ENCODE results near the gene KIF19.

Gene KIF19

GRCh38 chr17:74289688-74290087 is 36.3 kb upstream of the KIF19 start:
- H3K9me3 ChIP-seq (ENCODE audit: control insufficient read depth in 1 of 2, low read length in 2 of 2): no peaks in the 10 kb centered on the region
- no peaks in the 10 kb centered on the region for H3K27me3 ChIP-seq (ENCODE audit: low read depth, low read length)
- H3K36me3 ChIP-seq (ENCODE audit: control insufficient read depth in 1 of 2, insufficient read depth in 2 of 2, low read length in 2 of 2): no peaks in the 10 kb centered on the region
- H3K4me1 ChIP-seq (ENCODE audit: control insufficient read depth in 1 of 2, insufficient read depth in 2 of 2, low read length in 2 of 2): peaks cover 0 to 6% of the 10 kb centered on the region in 2 donors
- H3K27ac ChIP-seq (ENCODE audit: low read length): no peak overlapping the region
- no peak overlapping the region for H3K4me3 ChIP-seq (ENCODE audit: low read depth in 1 of 2, low read length in 2 of 2)

GRCh38 chr17:74290340-74290739 is 35.7 kb upstream of the KIF19 start:
- Histone ChIP-seq H3K9me3 (ENCODE audit: control insufficient read depth in 1 of 2, low read length in 2 of 2) (no peaks in the 10 kb centered on the region), H3K36me3 (ENCODE audit: control insufficient read depth in 1 of 2, insufficient read depth in 2 of 2, low read length in 2 of 2) (no peaks in the 10 kb centered on the region), H3K27ac (ENCODE audit: low read length) (no peak overlapping the region), H3K4me1 (ENCODE audit: control insufficient read depth in 1 of 2, insufficient read depth in 2 of 2, low read length in 2 of 2) (no peaks in the 10 kb centered on the region), H3K4me3 (ENCODE audit: low read depth in 1 of 2, low read length in 2 of 2) (no peak overlapping the region), H3K27me3 (ENCODE audit: low read depth, low read length) (no peaks in the 10 kb centered on the region)

- H3K36me3 ChIP-seq (ENCODE audit: control insufficient read depth in 1 of 2, insufficient read depth in 2 of 2, low read length in 2 of 2): no peaks in the 10 kb centered on the region
- H3K4me3 ChIP-seq (ENCODE audit: low read depth in 1 of 2, low read length in 2 of 2): no peak overlapping the region
- H3K4me1 ChIP-seq (ENCODE audit: control insufficient read depth in 1 of 2, insufficient read depth in 2 of 2, low read length in 2 of 2): peaks cover 0 to 3% of the 10 kb centered on the region in 2 donors
- no peak overlapping the region for H3K27ac ChIP-seq (ENCODE audit: low read length)
- no peaks in the 10 kb centered on the region for H3K27me3 ChIP-seq (ENCODE audit: low read depth, low read length)
- no peaks in the 10 kb centered on the region for H3K9me3 ChIP-seq (ENCODE audit: control insufficient read depth in 1 of 2, low read length in 2 of 2)
These were observed 33.5 kb upstream of the KIF19 start for GRCh38 chr17:74292495-74292894.

- no peaks in the 10 kb centered on the region for H3K36me3 ChIP-seq (ENCODE audit: control insufficient read depth in 1 of 2, insufficient read depth in 2 of 2, low read length in 2 of 2)
- H3K4me3 ChIP-seq (ENCODE audit: low read depth in 1 of 2, low read length in 2 of 2): no peak overlapping the region
- H3K27me3 ChIP-seq (ENCODE audit: low read depth, low read length): no peaks in the 10 kb centered on the region
- H3K9me3 ChIP-seq (ENCODE audit: control insufficient read depth in 1 of 2, low read length in 2 of 2): no peaks in the 10 kb centered on the region
- peaks cover 0 to 3% of the 10 kb centered on the region in 2 donors for H3K4me1 ChIP-seq (ENCODE audit: control insufficient read depth in 1 of 2, insufficient read depth in 2 of 2, low read length in 2 of 2)
- no peak overlapping the region for H3K27ac ChIP-seq (ENCODE audit: low read length)
These were observed 30.1 kb upstream of the KIF19 start for GRCh38 chr17:74295625-74296547.

- Histone ChIP-seq H3K36me3 (ENCODE audit: control insufficient read depth in 1 of 2, insufficient read depth in 2 of 2, low read length in 2 of 2) (no peaks in the 10 kb centered on the region), H3K4me1 (ENCODE audit: control insufficient read depth in 1 of 2, insufficient read depth in 2 of 2, low read length in 2 of 2) (peaks cover 0 to 3% of the 10 kb centered on the region in 2 donors), H3K4me3 (ENCODE audit: low read depth in 1 of 2, low read length in 2 of 2) (no peak overlapping the region), H3K27me3 (ENCODE audit: low read depth, low read length) (no peaks in the 10 kb centered on the region), H3K27ac (ENCODE audit: low read length) (no peak overlapping the region), H3K9me3 (ENCODE audit: control insufficient read depth in 1 of 2, low read length in 2 of 2) (no peaks in the 10 kb centered on the region)
These were observed 29.5 kb upstream of the KIF19 start for GRCh38 chr17:74296548-74296936.

- Histone ChIP-seq H3K27ac (ENCODE audit: low read length) (no peak overlapping the region), H3K4me3 (ENCODE audit: low read depth in 1 of 2, low read length in 2 of 2) (no peak overlapping the region), H3K36me3 (ENCODE audit: control insufficient read depth in 1 of 2, insufficient read depth in 2 of 2, low read length in 2 of 2) (no peaks in the 10 kb centered on the region), H3K4me1 (ENCODE audit: control insufficient read depth in 1 of 2, insufficient read depth in 2 of 2, low read length in 2 of 2) (peaks cover 0 to 3% of the 10 kb centered on the region in 2 donors), H3K9me3 (ENCODE audit: control insufficient read depth in 1 of 2, low read length in 2 of 2) (no peaks in the 10 kb centered on the region), H3K27me3 (ENCODE audit: low read depth, low read length) (no peaks in the 10 kb centered on the region)
These were observed 28.1 kb upstream of the KIF19 start for GRCh38 chr17:74297941-74298340.

GRCh38 chr17:74298778-74299177 is 27.2 kb upstream of the KIF19 start:
- Histone ChIP-seq H3K36me3 (ENCODE audit: control insufficient read depth in 1 of 2, insufficient read depth in 2 of 2, low read length in 2 of 2) (no peaks in the 10 kb centered on the region), H3K27me3 (ENCODE audit: low read depth, low read length) (no peaks in the 10 kb centered on the region), H3K4me3 (ENCODE audit: low read depth in 1 of 2, low read length in 2 of 2) (no peak overlapping the region), H3K9me3 (ENCODE audit: control insufficient read depth in 1 of 2, low read length in 2 of 2) (no peaks in the 10 kb centered on the region), H3K27ac (ENCODE audit: low read length) (no peak overlapping the region), H3K4me1 (ENCODE audit: control insufficient read depth in 1 of 2, insufficient read depth in 2 of 2, low read length in 2 of 2) (peaks cover 0 to 3% of the 10 kb centered on the region in 2 donors)

GRCh38 chr17:74299226-74300009 is 26.6 kb upstream of the KIF19 start:
- Histone ChIP-seq H3K9me3 (ENCODE audit: control insufficient read depth in 1 of 2, low read length in 2 of 2) (peaks cover 0 to 3% of the 10 kb centered on the region in 2 donors), H3K36me3 (ENCODE audit: control insufficient read depth in 1 of 2, insufficient read depth in 2 of 2, low read length in 2 of 2) (no peaks in the 10 kb centered on the region), H3K4me1 (ENCODE audit: control insufficient read depth in 1 of 2, insufficient read depth in 2 of 2, low read length in 2 of 2) (peaks cover 0 to 3% of the 10 kb centered on the region in 2 donors), H3K27me3 (ENCODE audit: low read depth, low read length) (no peaks in the 10 kb centered on the region), H3K4me3 (ENCODE audit: low read depth in 1 of 2, low read length in 2 of 2) (no peak overlapping the region), H3K27ac (ENCODE audit: low read length) (no peak overlapping the region)

GRCh38 chr17:74303305-74303704 is 22.7 kb upstream of the KIF19 start:
- no peaks in the 10 kb centered on the region for H3K27me3 ChIP-seq (ENCODE audit: low read depth, low read length)
- H3K4me3 ChIP-seq (ENCODE audit: low read depth in 1 of 2, low read length in 2 of 2): no peak overlapping the region
- no peaks in the 10 kb centered on the region for H3K36me3 ChIP-seq (ENCODE audit: control insufficient read depth in 1 of 2, insufficient read depth in 2 of 2, low read length in 2 of 2)
- peaks cover 0 to 14% of the 10 kb centered on the region in 2 donors for H3K9me3 ChIP-seq (ENCODE audit: control insufficient read depth in 1 of 2, low read length in 2 of 2)
- no peaks in the 10 kb centered on the region for H3K4me1 ChIP-seq (ENCODE audit: control insufficient read depth in 1 of 2, insufficient read depth in 2 of 2, low read length in 2 of 2)
- no peak overlapping the region for H3K27ac ChIP-seq (ENCODE audit: low read length)

GRCh38 chr17:74304184-74304583 is 21.8 kb upstream of the KIF19 start:
- Histone ChIP-seq H3K9me3 (ENCODE audit: control insufficient read depth in 1 of 2, low read length in 2 of 2) (peaks cover 0 to 14% of the 10 kb centered on the region in 2 donors), H3K36me3 (ENCODE audit: control insufficient read depth in 1 of 2, insufficient read depth in 2 of 2, low read length in 2 of 2) (no peaks in the 10 kb centered on the region), H3K4me1 (ENCODE audit: control insufficient read depth in 1 of 2, insufficient read depth in 2 of 2, low read length in 2 of 2) (no peaks in the 10 kb centered on the region), H3K27ac (ENCODE audit: low read length) (no peak overlapping the region), H3K4me3 (ENCODE audit: low read depth in 1 of 2, low read length in 2 of 2) (no peak overlapping the region), H3K27me3 (ENCODE audit: low read depth, low read length) (no peaks in the 10 kb centered on the region)

- no peak overlapping the region for H3K27ac ChIP-seq (ENCODE audit: low read length)
- no peaks in the 10 kb centered on the region for H3K4me1 ChIP-seq (ENCODE audit: control insufficient read depth in 1 of 2, insufficient read depth in 2 of 2, low read length in 2 of 2)
- peaks cover 0 to 14% of the 10 kb centered on the region in 2 donors for H3K9me3 ChIP-seq (ENCODE audit: control insufficient read depth in 1 of 2, low read length in 2 of 2)
- no peaks in the 10 kb centered on the region for H3K36me3 ChIP-seq (ENCODE audit: control insufficient read depth in 1 of 2, insufficient read depth in 2 of 2, low read length in 2 of 2)
- no peak overlapping the region for H3K4me3 ChIP-seq (ENCODE audit: low read depth in 1 of 2, low read length in 2 of 2)
- no peaks in the 10 kb centered on the region for H3K27me3 ChIP-seq (ENCODE audit: low read depth, low read length)
These were observed 20.0 kb upstream of the KIF19 start for GRCh38 chr17:74305865-74306654.
